Measurements from ENCODE around the gene GSTT4. TPM values are rescaled to one million over a fixed set of nuclear protein-coding genes. Genes with fewer than 3 reads are reported as not detected.
"Not testable (repeated sequence)": the region's sequence is repeated elsewhere in the genome, so short reads cannot be mapped to it uniquely, and the experiment has no call there.

The GSTT4 gene
- total and polyA plus RNA-seq, 9 of the 15 experiments (the other 6 are each of a cell fraction or from before 2014, with no cell fraction given): not detected

- TF ChIP-seq KDM2B (CRISPR knock-in tag; IDR thresholded peaks at IDR 0.05): no peak
- no peak for TF ChIP-seq E4F1 (CRISPR knock-in tag; IDR thresholded peaks at IDR 0.05; ENCODE audit: borderline replicate concordance)
- TF ChIP-seq PREB (CRISPR knock-in tag; IDR thresholded peaks at IDR 0.05): no peak
- no peak for TF ChIP-seq L3MBTL2 (IDR thresholded peaks at IDR 0.05)
- TF ChIP-seq HMGXB4 (CRISPR knock-in tag; IDR thresholded peaks at IDR 0.05): no peak
- TF ChIP-seq ZNF316 (IDR thresholded peaks at IDR 0.05): no peak
- peak; percentile 48 for FAIRE-seq
- no TSS peak for BruUV-seq (replicated peaks)
- Histone ChIP-seq H3K4me2 (ENCODE audit: insufficient read depth, low read length) (no peak overlapping the region), H2AFZ (ENCODE audit: low read depth, low read length) (no peak overlapping the region), H3K27me3 (ENCODE audit: control insufficient read depth in 2 of 2, insufficient read depth in 2 of 2, low read length in 2 of 2) (no peaks in the 10 kb centered on the region), H3K4me1 (replicated peaks in 1 of 2; ENCODE audit: control insufficient read depth in 2 of 2, insufficient read depth in 2 of 2, low read length in 2 of 2) (peaks cover 0 to 7% of the 10 kb centered on the region in 2 experiments; a peak in 2 of 5 replicates), H3K9ac (ENCODE audit: insufficient read depth in 1 of 2, low read depth in 2 of 2, low read length in 2 of 2) (no peak overlapping the region), H3K9me3 (replicated peaks; ENCODE audit: control insufficient read depth, insufficient read depth, low read depth, low read length) (no peaks in the 10 kb centered on the region), H4K20me1 (replicated peaks; ENCODE audit: control insufficient read depth, insufficient read depth, low read length) (no peaks in the 10 kb centered on the region), H3K36me3 (ENCODE audit: control insufficient read depth, insufficient read depth, low read length) (no peaks in the 10 kb centered on the region), H3K79me2 (ENCODE audit: control insufficient read depth, insufficient read depth, low read length) (no peaks in the 10 kb centered on the region), H3K4me3 (no peak overlapping the region), H3K27ac (ENCODE audit: extremely low read depth, low read depth, low read length) (no peak overlapping the region), H3K9me1 (ENCODE audit: control insufficient read depth, insufficient read depth, low read length) (no peaks in the 10 kb centered on the region)
- DNase-seq (ENCODE audit: extremely low read depth in 1 of 4, low spot score in 3 of 4): peak in 1 of 4 experiments; percentile 9
- intact Hi-C loops (cut with micrococcal nuclease) (no loop called here), in situ Hi-C loops (cut with MboI) (no loop called here)
- ChIA-PET POLR2A (no interaction called here), CTCF (ENCODE audit: low intra/inter-chr PET ratio) (no interaction called here)
- ATAC-seq: no peak
- 46% methylated on average over 7 of the region's 9 CpGs for WGBS (ENCODE audit: insufficient coverage, low coverage, missing lambda C conversion rate)
These were observed 3.9 kb downstream of the GSTT4 start for GRCh38 chr22:24001314-24001713.

- H3K9me1 ChIP-seq (ENCODE audit: control insufficient read depth, insufficient read depth, low read length); FAIRE-seq; H3K27ac ChIP-seq (ENCODE audit: extremely low read depth, low read depth, low read length); ATAC-seq; intact Hi-C loops (cut with micrococcal nuclease); H3K9ac ChIP-seq (ENCODE audit: insufficient read depth in 1 of 2, low read depth in 2 of 2, low read length in 2 of 2); H3K4me2 ChIP-seq (ENCODE audit: insufficient read depth, low read length); CTCF ChIA-PET (ENCODE audit: low intra/inter-chr PET ratio); H2AFZ ChIP-seq (ENCODE audit: low read depth, low read length); H3K36me3 ChIP-seq (ENCODE audit: control insufficient read depth, insufficient read depth, low read length); H3K4me3 ChIP-seq; H3K4me1 ChIP-seq (replicated peaks in 1 of 2; ENCODE audit: control insufficient read depth in 2 of 2, insufficient read depth in 2 of 2, low read length in 2 of 2); H3K27me3 ChIP-seq (ENCODE audit: control insufficient read depth in 2 of 2, insufficient read depth in 2 of 2, low read length in 2 of 2); POLR2A ChIA-PET; H3K79me2 ChIP-seq (ENCODE audit: control insufficient read depth, insufficient read depth, low read length); H4K20me1 ChIP-seq (replicated peaks; ENCODE audit: control insufficient read depth, insufficient read depth, low read length); H3K9me3 ChIP-seq (replicated peaks; ENCODE audit: control insufficient read depth, insufficient read depth, low read depth, low read length); in situ Hi-C loops (cut with MboI); BruUV-seq (replicated peaks): not testable (repeated sequence)
- peak in 1 of 4 experiments; percentile 3 for DNase-seq (ENCODE audit: extremely low read depth in 1 of 4, low spot score in 3 of 4)
- WGBS (ENCODE audit: insufficient coverage, low coverage, missing lambda C conversion rate): 33% methylated on average over 7 of the region's 7 CpGs
These were observed 5.5 kb downstream of the GSTT4 start for GRCh38 chr22:23999779-24000178.

All from K562 (cell line).